Ovary (tissue), 9 donors: ENCODE results near the gene KNDC1. TPM values are rescaled to one million over a fixed set of nuclear protein-coding genes. Genes with fewer than 3 reads are reported as not detected.
A peak's percentile ranks its signal among the peaks of the same experiment; 100 is the strongest.

Source experiments
- DNase-seq, 5 donors: peaks; one replicate each; pipeline ENCODE4 v3.0.0-alpha.2; 2019 to 2020
- H3K27ac ChIP-seq, 2 donors: fragments of 200-600 bp; one replicate each; pipeline versions ENCODE4 v1.5.1 to v1.8.0; 2019 to 2022
- H3K27me3 ChIP-seq: fragments of 200-600 bp; one replicate; pipeline ENCODE4 v1.8.0; 2022
- H3K36me3 ChIP-seq: fragments of 200-600 bp; sonication (generic); one replicate; pipeline ENCODE4 v1.5.1; 2019
- H3K4me1 ChIP-seq: one replicate; pipeline ENCODE4 v1.8.1; 2013; ENCODE audit warnings: mild to moderate bottlenecking, moderate library complexity; ENCODE audit not compliant: insufficient read depth
- H3K4me3 ChIP-seq: fragments of 200-600 bp; sonication (generic); one replicate; pipeline ENCODE4 v1.5.1; 2017
- H3K9me3 ChIP-seq, 2 donors: fragments of 200-600 bp in 1 of 2; sonication (generic) in 1 of 2; one replicate each; pipeline versions ENCODE4 v1.5.1 to v1.8.1; 2013 to 2019; ENCODE audit warnings: mild to moderate bottlenecking in 1 of 2, moderate library complexity in 1 of 2
- CTCF ChIP-seq, 3 donors: fragments of 450-650 bp in 2 of 3; fragments of 200-600 bp in 1 of 3; IDR thresholded peaks; one replicate each; pipeline versions ENCODE4 v1.5.1 to v1.8.0; 2016 to 2022; ENCODE audit warnings: antibody characterized with exemption in 3 of 3, mild to moderate bottlenecking in 1 of 3
- EP300 ChIP-seq: sonication (generic); formaldehyde crosslinking; IDR thresholded peaks from one replicate; pipeline ENCODE4 v1.6.1; 2017; ENCODE audit warnings: antibody characterized with exemption
- POLR2A ChIP-seq: fragments of 450-650 bp; IDR thresholded peaks from one replicate; pipeline ENCODE4 v1.6.1; 2017; ENCODE audit warnings: antibody characterized with exemption, mild to moderate bottlenecking, moderate library complexity
- WGBS, 3 donors: extraction: QIAGEN DNeasy Blood & Tissue Kit in 1 of 3; methylation state at CpG; one replicate each; pipeline versions ENCODE4 v1.1.5 to v1.1.7; 2013 to 2017; 5-methylcytosine and 5-hydroxymethylcytosine counted together
- intact Hi-C, 4 donors: fragments of 100-400 bp; cut with DNase I; formaldehyde crosslinking; loops; one replicate each; pipeline versions ENCODE4 v1.11.0 to v1.15.1; 2022 to 2023
- polyA plus RNA-seq, 2 donors: library from polyadenylated mRNA; stranded (reverse); fragments of 200-250 nt in 1 of 2; fragments of 350-450 nt in 1 of 2; fragmentation: Illumina TruSeq in 1 of 2; extraction: RNeasy Lipid Tissue Mini Kit (QIAGEN cat#74804) in 1 of 2; gene quantifications; one replicate each; pipeline ENCODE4 v1.2.3, GENCODE V29; 2013 to 2014
- total RNA-seq, 7 donors: library from RNA; depleted of rRNA in 2 of 7; stranded (reverse); fragments of >200 nt in 2 of 7; fragmentation: NEBNext Ultra II Directional in 3 of 7; extraction: Animal tissue kit (Norgen Biotek cat#: 25700) in 3 of 7; gene quantifications; one replicate each; pipeline versions ENCODE4 v1.1.0 to v1.2.4, GENCODE V29; 2016 to 2023
- donor health status: DM: no; HTN: no; CAD: no; lungs with moderate emphysema.
- donor health status: DM: no; HTN: no; CAD: no.
- donor health status: Bipolar disorder and iron deficiency.
- donor health status: DM: yes; HTN: yes; CAD: no.
- donor health status: DM: no; HTN: no; CAD: no.
- donor health status: DM: yes; HTN: yes; CAD: no.

Gene KNDC1
- total and polyA plus RNA-seq, 9 donors, result 0.67 to 34.9 (median 16.6) TPM

DNA sequence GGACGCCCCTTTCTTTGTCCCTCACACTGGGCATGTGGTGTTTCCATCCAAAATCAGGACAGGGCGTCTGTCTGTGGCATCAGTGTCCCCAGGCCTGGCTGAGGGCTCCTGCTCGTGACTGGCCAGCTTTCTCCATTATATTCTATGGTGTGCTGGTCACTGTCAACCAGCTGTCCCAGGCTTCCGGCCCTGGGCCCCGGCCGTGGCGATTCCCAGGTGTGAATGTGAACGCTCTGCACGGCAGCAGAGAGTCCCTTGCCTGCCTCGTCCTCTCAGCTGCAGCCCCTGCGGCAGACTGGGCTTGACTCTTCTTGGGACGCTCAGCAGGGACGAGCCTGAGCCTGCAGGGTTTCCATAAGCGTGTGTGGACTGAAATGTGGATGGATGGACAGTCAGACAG lies 64.1 kb downstream of the KNDC1 start:
- Histone ChIP-seq H3K27me3 (no peaks in the 10 kb centered on the region), H3K36me3 (no peaks in the 10 kb centered on the region), H3K4me1 (peaks cover 11% of the 10 kb centered on the region), H3K9me3 (no peaks in the 10 kb centered on the region), H3K4me3 (no peak overlapping the region), H3K27ac (peak overlapping the region in 1 of 2 donors; percentile 90)
- 29 to 57% (median 45%) methylated on average over 14 of the region's 14 CpGs for WGBS, 3 donors
- intact Hi-C loops, result no loop called here
- no peak for DNase-seq
- no peak for TF ChIP-seq CTCF (IDR thresholded peaks at IDR 0.05)
- TF ChIP-seq POLR2A, result no peak
- no peak for TF ChIP-seq EP300

DNA sequence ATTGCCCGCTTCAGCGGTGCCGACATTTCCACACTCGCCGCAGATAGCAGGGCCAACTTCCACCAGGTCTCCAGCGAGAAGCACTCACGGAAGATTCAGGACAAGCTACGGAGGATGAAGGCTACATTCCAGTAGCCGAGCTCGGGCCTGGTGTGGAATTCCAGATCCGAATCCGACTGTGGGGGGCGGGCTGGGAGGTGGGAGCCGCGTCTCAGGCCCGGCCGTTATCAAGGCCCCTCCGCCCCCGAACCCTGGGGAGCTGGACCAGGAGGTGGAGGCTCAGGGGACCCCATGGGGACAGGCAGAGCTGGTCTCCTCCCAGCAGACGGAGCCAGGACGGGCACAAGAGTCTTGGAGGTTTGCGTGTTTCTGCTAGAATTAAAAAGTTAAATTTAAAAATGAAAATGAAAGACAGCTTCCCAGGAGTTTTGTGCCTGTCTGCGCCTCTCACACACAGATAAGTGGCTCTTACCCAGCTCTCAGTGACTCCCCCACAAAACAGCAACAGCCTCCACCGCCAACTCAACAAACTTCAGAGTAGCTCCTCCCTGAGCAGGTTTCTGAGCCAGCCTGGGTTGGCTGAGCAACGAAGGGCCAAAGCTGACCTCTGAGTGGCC lies 64.8 kb downstream of the KNDC1 start:
- peak; percentile 78 to 81 (median 81) for DNase-seq
- H3K9me3 ChIP-seq, result no peaks in the 10 kb centered on the region
- intact Hi-C loops, result no loop called here
- peaks cover 11% of the 10 kb centered on the region for H3K4me1 ChIP-seq
- H3K27me3 ChIP-seq, result no peaks in the 10 kb centered on the region
- 3 to 9% (median 8%) methylated on average over 25 of the region's 25 CpGs for WGBS, 3 donors
- H3K36me3 ChIP-seq, result no peaks in the 10 kb centered on the region
- TF ChIP-seq CTCF (IDR thresholded peaks at IDR 0.05) (no peak), EP300 (no peak), POLR2A (no peak)
- peak overlapping the region; percentile 71 to 90 for H3K27ac ChIP-seq
- H3K4me3 ChIP-seq, result peak overlapping the region; percentile 39

DNA sequence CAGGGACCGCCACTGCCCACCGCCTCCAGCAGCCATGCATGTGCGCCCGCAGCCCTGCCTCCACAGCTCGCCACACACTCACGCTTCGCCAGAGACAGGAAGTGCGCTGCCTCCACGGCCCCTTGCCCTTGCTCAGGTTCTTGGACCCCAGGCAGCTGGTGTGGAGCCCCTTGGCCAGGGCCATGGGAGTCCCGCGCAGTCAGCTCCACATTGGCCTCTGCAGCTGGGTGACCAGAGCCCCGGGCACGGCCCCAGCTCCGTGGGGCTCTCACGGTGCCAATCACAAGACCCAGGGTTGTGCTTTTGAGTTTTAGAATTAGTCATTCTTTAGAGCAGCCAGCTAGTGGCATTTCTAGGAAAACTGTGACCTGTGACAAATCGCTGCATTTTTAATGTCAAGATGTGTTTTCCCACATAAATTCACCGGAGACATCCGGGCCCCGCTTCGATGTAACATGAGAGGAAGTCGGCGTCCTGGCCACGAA lies 65.7 kb downstream of the KNDC1 start:
- Histone ChIP-seq H3K9me3 (no peaks in the 10 kb centered on the region), H3K27me3 (no peaks in the 10 kb centered on the region), H3K36me3 (no peaks in the 10 kb centered on the region), H3K4me3 (no peak overlapping the region), H3K27ac (peak overlapping the region; percentile 71 to 90), H3K4me1 (peaks cover 14% of the 10 kb centered on the region)
- intact Hi-C loops, result no loop called here
- peak in 1 of 5 donors; percentile 53 for DNase-seq
- no peak for TF ChIP-seq POLR2A
- 88 to 95% (median 90%) methylated on average over 23 of the region's 23 CpGs for WGBS, 3 donors

GRCh38 chr10:133226251-133226808 lies 66.3 kb downstream of the KNDC1 start:
- H3K27me3 ChIP-seq, result no peaks in the 10 kb centered on the region
- TF ChIP-seq POLR2A (no peak), CTCF (IDR thresholded peaks at IDR 0.05) (no peak), EP300 (no peak)

GRCh38 chr10:133227256-133227655 lies 67.2 kb downstream of the KNDC1 start:
- no peaks in the 10 kb centered on the region for H3K9me3 ChIP-seq
- peaks cover 20% of the 10 kb centered on the region for H3K4me1 ChIP-seq
- TF ChIP-seq CTCF (IDR thresholded peaks at IDR 0.05), result no peak
- TF ChIP-seq EP300, result no peak
- TF ChIP-seq POLR2A, result no peak
- no peak for DNase-seq
- intact Hi-C loops, result no loop called here
- no peak overlapping the region for H3K4me3 ChIP-seq
- H3K36me3 ChIP-seq, result no peaks in the 10 kb centered on the region
- no peaks in the 10 kb centered on the region for H3K27me3 ChIP-seq
- WGBS, 3 donors, result 94 to 96% (median 95%) methylated on average over 21 of the region's 21 CpGs
- no peak overlapping the region for H3K27ac ChIP-seq

More at GRCh38 chr10:133226251-133226808, 66.3 kb downstream of the KNDC1 start:
- no peaks in the 10 kb centered on the region for H3K36me3 ChIP-seq
- intact Hi-C loops, result no loop called here
- 90 to 93% (median 90%) methylated on average over 30 of the region's 30 CpGs for WGBS, 3 donors
- H3K9me3 ChIP-seq, result no peaks in the 10 kb centered on the region
- peaks cover 18% of the 10 kb centered on the region for H3K4me1 ChIP-seq
- no peak for DNase-seq
- no peak overlapping the region for H3K4me3 ChIP-seq
- no peak overlapping the region for H3K27ac ChIP-seq
